Stimulated activated naive CD8-positive, alpha-beta T cell treated with anti-CD3 and anti-CD28 coated beads, Interleukin-15, amount 100 ng/mL, for 72 hours (primary cell): Measurements from ENCODE around the gene ZNF687.
A peak's percentile ranks its signal among the peaks of the same experiment; 100 is the strongest.

Experiments
- ATAC-seq: fragments of 150-1000 bp; cut with Tn5 transposase; 2 replicates; pipeline ENCODE4 v1.10.0; 2021; ENCODE audit warnings: mild to moderate bottlenecking, moderate library complexity
- DNase-seq, 2 donors: peaks; one replicate each; pipeline ENCODE4 v3.0.0; 2021 to 2022
- H3K27ac Mint-ChIP-seq, 2 donors: one replicate each; pipeline ENCODE4 v1.8.0; 2022; ENCODE audit warnings: mild to moderate bottlenecking in 2 of 2, mixed read lengths in 2 of 2, moderate library complexity in 2 of 2
- H3K27me3 Mint-ChIP-seq: one replicate; pipeline ENCODE4 v1.8.0; 2022; ENCODE audit warnings: mixed read lengths
- H3K4me1 Mint-ChIP-seq: one replicate; pipeline ENCODE4 v1.8.0; 2022; ENCODE audit warnings: mild to moderate bottlenecking, mixed read lengths
- H3K4me3 Mint-ChIP-seq, 2 donors: one replicate each; pipeline ENCODE4 v1.8.0; 2022; ENCODE audit warnings: mild to moderate bottlenecking in 2 of 2, mixed read lengths in 2 of 2, moderate library complexity in 1 of 2
- H3K9me3 Mint-ChIP-seq, 2 donors: one replicate each; pipeline ENCODE4 v1.8.0; 2022; ENCODE audit warnings: mixed read lengths in 2 of 2

ZNF687 gene, protein sequence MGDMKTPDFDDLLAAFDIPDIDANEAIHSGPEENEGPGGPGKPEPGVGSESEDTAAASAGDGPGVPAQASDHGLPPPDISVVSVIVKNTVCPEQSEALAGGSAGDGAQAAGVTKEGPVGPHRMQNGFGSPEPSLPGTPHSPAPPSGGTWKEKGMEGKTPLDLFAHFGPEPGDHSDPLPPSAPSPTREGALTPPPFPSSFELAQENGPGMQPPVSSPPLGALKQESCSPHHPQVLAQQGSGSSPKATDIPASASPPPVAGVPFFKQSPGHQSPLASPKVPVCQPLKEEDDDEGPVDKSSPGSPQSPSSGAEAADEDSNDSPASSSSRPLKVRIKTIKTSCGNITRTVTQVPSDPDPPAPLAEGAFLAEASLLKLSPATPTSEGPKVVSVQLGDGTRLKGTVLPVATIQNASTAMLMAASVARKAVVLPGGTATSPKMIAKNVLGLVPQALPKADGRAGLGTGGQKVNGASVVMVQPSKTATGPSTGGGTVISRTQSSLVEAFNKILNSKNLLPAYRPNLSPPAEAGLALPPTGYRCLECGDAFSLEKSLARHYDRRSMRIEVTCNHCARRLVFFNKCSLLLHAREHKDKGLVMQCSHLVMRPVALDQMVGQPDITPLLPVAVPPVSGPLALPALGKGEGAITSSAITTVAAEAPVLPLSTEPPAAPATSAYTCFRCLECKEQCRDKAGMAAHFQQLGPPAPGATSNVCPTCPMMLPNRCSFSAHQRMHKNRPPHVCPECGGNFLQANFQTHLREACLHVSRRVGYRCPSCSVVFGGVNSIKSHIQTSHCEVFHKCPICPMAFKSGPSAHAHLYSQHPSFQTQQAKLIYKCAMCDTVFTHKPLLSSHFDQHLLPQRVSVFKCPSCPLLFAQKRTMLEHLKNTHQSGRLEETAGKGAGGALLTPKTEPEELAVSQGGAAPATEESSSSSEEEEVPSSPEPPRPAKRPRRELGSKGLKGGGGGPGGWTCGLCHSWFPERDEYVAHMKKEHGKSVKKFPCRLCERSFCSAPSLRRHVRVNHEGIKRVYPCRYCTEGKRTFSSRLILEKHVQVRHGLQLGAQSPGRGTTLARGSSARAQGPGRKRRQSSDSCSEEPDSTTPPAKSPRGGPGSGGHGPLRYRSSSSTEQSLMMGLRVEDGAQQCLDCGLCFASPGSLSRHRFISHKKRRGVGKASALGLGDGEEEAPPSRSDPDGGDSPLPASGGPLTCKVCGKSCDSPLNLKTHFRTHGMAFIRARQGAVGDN

DNA sequence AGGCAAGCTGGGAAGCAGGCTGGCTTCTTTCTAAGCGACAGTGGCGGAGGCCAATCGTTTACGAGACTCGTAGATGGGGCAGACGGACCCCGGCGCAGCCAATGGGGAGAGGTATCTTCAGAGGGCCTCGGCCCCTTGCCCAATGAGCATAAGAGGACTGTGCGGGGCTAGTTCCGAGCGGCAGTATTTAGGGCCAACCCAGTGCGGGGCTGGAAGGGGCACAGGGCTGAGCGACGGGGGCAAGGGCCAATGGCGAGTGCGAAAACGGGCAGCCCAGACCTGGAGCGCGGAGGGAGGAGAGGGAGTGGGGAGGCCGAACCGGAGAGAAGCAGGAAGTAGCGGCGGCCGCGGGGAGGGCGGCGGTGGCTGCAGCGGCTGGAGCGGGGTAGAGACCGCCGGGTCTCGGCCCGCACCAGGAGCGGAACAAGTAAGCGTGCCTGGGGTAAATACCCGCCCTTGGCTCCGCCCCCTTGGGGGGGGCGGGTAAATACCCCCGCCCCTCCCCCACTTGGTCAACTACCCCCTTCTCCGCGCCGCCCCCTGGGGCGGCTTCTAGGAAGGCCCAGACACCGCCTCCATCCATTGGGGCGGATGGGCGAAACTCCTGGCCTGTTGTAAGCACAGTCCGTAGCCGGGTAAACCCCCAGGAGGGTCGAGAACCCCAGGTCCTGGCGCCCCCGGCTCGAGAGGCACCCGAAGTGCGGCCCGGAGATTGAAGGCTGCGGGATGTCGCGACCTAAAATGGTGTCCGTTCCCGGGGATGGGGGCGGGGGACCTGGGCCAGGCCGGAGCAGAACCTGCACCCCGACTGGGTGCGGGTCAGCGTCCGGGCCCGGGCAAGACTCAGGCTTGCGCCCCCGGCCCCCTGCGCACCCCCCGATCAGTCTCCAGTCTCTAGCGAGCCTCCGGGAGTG lies at the start of gene ZNF687:
Gene ZNF687, plus strand, starts transcription at position 331 of the 914 bp plus-strand sequence. CDS start 3,993 bp downstream, outside the sequence.
- Mint-ChIP-seq H3K27ac (peak within 1 kb of the TSS; percentile 98 to 99), H3K27me3 (no peaks in the 10 kb centered on the region), H3K4me3 (peak within 1 kb of the TSS; percentile 87 to 88), H3K9me3 (no peaks in the 10 kb centered on the region), H3K4me1 (peaks cover 51% of the 10 kb centered on the region)
- ATAC-seq (peak; percentile 95), DNase-seq (peak; percentile 99 to 100)

DNA sequence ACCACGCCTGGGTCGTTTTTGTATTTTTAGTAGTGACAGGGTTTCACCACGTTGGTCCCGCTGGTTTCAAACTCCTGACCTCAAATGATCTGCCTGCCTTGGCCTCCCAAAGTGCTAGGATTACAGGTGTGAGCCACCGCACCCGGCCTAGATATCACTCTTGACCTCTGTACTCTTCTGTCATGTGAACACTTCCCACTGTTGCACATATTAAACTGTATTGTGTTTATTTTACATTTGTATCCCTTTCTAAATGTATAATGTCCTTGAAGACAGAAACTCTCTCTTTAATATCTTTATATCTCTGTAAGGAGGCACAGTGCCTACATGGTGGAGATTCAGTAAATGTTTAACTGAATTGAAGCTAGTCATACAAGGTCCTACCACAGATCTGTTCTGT lies 46.9 kb upstream of the ZNF687 start:
- ATAC-seq (no peak), DNase-seq (no peak)
- H3K27ac Mint-ChIP-seq = no peak overlapping the region
- H3K27me3 Mint-ChIP-seq = no peaks in the 10 kb centered on the region
- H3K9me3 Mint-ChIP-seq = no peaks in the 10 kb centered on the region
- H3K4me1 Mint-ChIP-seq = no peaks in the 10 kb centered on the region
- H3K4me3 Mint-ChIP-seq = no peak overlapping the region

DNA sequence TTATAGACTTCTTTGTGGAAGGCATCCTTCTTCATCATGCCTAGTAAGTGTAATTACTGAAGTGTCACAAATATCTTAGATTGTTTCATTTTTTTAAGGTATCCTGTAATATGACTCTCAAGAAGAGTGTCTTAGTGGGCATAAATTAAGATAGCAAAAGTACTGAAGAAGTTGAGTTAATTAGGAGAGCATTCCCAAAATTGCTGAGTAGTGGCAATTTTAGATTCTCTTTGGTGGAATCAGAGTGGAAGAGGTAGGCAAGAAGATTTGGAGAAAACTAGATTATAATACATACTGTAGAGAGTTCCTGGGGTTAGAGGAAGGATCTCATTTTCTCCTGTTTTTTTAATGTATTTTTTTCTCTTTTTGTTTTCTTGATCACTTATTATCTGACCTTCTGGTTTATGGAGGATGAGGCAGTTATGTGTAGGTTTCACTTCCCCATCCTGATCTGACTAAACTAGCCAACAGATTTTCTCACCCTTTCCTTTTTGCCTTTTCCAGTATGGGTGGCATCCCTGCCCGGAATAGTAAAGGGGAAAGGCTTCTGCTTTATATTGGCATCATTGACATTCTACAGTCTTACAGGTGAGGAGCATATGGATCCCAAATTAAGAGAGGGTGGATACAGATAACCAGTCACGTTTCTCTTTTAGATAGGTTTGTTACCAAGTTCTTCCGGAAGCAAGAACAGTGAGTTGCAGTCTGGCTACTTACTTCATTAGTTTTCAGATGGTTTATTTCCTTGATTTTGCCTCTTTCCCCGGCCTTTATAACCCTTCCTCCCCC lies 44.2 kb upstream of the ZNF687 start:
- Mint-ChIP-seq H3K4me1 (no peaks in the 10 kb centered on the region), H3K4me3 (no peak overlapping the region), H3K9me3 (no peaks in the 10 kb centered on the region), H3K27me3 (no peaks in the 10 kb centered on the region), H3K27ac (peak overlapping the region in 1 of 2 donors; percentile 5)
- ATAC-seq (no peak), DNase-seq (no peak)

DNA sequence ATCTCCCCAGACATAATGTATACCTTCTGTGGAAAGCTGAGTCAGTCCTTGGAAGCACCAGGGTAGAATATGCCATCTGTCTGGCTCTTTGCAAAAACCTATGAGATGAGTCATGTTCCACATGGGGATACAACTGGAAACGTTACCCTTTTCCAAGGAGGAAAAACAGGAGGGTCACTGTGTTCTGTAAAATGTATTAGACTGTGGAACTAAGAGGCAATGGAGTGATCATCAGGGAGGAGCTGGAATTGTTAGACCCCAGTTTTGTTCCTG lies 43.7 kb upstream of the ZNF687 start:
- Mint-ChIP-seq H3K4me1 (no peaks in the 10 kb centered on the region), H3K27me3 (no peaks in the 10 kb centered on the region), H3K4me3 (no peak overlapping the region), H3K27ac (no peak overlapping the region), H3K9me3 (no peaks in the 10 kb centered on the region)
- ATAC-seq (no peak), DNase-seq (no peak)

DNA sequence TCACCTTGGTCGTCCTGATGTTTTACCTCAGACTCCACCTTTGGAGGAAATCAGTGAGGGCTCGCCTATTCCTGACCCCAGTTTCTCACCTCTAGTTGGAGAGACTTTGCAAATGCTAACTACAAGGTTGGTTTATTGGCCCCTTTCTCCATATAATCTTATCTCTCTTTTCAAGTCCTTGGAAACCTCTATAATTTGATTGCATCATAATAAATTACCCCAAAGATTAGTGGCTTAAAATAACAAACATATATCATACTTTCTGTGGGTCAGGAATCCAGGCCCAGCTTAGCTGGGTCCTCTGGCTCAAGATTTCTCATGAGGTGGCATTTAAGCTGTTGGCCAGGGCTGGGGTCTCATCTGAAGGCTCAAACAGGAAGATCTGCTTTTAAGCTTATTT lies 39.7 kb upstream of the ZNF687 start:
- H3K4me1 Mint-ChIP-seq = no peaks in the 10 kb centered on the region
- ATAC-seq = no peak
- DNase-seq = no peak
- peak overlapping the region in 1 of 2 donors; percentile 64 for H3K27ac Mint-ChIP-seq
- no peaks in the 10 kb centered on the region for H3K9me3 Mint-ChIP-seq
- no peaks in the 10 kb centered on the region for H3K27me3 Mint-ChIP-seq
- H3K4me3 Mint-ChIP-seq = no peak overlapping the region

DNA sequence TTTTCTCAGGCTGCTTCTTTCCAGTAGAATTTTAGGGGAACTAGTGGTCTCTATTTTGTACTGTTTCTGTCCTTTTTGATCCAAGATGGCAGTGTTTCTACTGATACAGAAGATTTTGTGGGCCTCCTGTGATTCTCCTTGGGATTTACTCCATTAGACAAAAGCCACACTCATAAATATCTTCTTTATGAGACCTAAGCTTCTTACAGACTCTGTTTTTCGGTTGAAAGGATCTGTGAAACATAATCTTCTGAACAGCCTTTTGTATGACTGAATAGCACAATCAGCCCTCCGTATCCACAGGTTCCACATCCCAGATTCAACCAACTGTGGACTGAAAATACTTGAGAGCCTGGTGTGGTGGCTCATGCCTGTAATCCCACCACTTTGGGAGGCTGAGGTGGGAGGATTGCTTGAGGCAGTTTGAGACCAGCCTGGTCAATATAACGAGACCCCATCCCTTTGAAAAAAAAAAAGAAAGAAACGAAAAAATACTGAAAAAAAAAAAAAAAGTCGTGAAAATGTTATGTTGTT lies 38.3 kb upstream of the ZNF687 start:
- Mint-ChIP-seq H3K9me3 (no peaks in the 10 kb centered on the region), H3K27me3 (no peaks in the 10 kb centered on the region), H3K4me1 (no peaks in the 10 kb centered on the region), H3K27ac (no peak overlapping the region), H3K4me3 (no peak overlapping the region)
- ATAC-seq = no peak
- DNase-seq = no peak

DNA sequence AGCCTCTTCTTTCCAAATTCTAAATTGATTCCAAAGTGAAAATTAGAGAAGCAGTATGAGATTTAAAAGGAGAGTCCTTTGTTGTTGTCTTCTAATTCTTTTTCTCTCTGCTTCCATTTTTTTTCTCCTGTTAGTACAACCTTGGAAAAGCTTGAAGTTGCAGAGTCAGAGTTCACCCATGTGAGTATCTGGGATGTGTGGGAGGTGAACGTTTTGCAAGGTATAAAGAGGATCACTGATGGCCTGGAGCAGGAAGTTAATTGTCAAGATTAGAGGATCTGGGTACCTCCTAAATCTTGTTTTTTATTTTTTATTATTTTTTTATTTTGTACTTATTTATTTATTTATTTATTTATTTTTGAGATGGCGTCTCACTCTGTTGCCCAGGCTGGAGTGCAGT lies 35.3 kb upstream of the ZNF687 start:
- Mint-ChIP-seq H3K4me3 (no peak overlapping the region), H3K4me1 (no peaks in the 10 kb centered on the region), H3K27me3 (no peaks in the 10 kb centered on the region), H3K27ac (peak overlapping the region in 1 of 2 donors; percentile 4), H3K9me3 (no peaks in the 10 kb centered on the region)
- ATAC-seq = no peak
- no peak for DNase-seq

DNA sequence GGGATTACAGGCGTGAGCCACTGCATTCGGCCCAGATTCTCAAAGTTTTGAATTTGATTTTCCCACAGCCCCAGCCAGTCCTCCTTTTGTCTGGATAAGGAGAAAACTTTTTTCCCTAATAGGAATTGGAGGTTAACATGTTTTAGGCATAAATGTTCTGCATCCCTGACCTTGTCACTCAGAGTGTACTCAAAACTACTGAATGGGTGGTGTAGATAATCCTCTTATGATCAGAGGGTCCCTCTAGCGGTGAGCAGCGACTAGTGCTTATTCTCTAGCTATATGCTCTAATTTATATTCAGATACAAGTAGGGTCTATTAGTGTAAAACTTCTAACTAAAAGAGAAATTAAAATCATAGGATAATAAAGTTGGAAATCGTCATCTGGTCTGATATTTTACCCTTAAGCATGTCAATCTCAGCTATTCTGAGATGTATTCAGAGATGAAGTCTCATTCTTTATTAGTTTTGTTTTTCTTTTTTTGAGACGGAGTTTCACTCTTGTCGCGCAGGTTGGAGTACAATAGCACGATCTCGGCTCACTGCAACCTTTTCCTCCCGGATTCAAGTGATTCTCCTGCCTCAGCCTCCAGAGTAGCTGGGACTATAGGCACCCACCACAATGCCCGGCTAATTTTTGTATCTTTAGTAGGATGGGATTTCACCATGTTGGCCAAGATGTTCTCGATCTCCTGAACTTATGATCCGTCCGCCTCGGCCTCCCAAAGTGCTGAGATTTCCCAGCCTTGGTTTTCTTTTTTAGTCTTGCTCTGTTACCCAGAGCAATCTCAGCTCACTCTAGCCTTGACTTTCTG lies 30.2 kb upstream of the ZNF687 start:
- Mint-ChIP-seq H3K27ac (no peak overlapping the region), H3K9me3 (no peaks in the 10 kb centered on the region), H3K4me3 (no peak overlapping the region), H3K4me1 (peaks cover 14% of the 10 kb centered on the region), H3K27me3 (no peaks in the 10 kb centered on the region)
- ATAC-seq (peak; percentile 68), DNase-seq (peak; percentile 54 to 66)

DNA sequence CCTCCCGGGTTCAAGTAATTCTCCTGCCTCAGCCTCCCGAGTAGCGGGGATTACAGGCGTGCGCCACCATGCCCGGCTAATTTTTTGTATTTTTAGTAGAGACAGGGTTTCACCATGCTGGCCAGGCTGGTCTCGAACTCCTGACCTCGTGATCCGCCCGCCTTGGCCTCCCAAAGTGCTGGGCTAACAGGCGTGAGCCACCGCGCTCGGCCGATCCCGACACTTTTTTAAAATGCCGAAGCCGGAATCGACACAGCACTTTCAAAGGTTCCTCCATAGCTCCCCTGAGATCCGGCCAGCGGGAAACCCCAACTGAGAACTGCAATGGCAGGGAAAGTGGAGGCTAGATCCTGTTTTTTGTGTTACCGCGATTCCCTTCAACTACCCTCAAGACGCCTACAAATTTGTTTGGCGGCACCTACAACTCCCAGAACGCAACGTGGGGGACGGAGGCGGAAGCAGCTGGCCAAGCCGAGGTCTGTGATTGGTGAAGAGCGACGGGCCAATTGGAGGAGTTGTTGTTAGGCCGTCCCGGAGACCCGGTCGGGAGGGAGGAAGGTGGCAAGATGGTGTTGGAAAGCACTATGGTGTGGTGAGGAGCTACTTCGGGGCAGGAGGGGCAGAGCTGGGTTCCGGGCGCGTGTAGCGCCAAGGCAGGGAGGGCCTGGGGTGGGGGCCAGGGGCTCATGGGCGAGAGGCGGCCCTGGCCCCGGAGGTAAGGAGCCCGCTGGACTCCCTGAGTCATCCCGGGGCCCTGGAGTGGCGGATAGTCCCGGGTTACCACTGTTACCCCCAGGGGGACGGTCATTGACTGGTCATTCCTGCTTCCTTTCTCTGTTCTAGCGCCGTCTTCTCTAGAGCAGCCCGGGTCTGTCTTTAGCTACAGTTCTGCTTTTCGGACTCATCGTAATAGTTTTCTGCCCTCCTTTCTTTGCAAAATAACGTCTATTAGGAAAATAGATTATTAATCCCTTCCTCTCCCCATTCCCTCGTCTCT lies 27.6 kb upstream of the ZNF687 start, which contains the start of gene PSMD4:
Gene PSMD4, plus strand, starts transcription at position 518 of the 997 bp plus-strand sequence. Its CDS starts 49 bp downstream, at position 567.
- H3K4me3 Mint-ChIP-seq = peak within 1 kb of the TSS; percentile 81 to 99
- ATAC-seq (peak; percentile 98), DNase-seq (peak; percentile 87 to 94)
- no peaks in the 10 kb centered on the region for H3K9me3 Mint-ChIP-seq
- H3K27ac Mint-ChIP-seq = peak within 1 kb of the TSS; percentile 96 to 99
- no peaks in the 10 kb centered on the region for H3K27me3 Mint-ChIP-seq
- peaks cover 30% of the 10 kb centered on the region for H3K4me1 Mint-ChIP-seq

DNA sequence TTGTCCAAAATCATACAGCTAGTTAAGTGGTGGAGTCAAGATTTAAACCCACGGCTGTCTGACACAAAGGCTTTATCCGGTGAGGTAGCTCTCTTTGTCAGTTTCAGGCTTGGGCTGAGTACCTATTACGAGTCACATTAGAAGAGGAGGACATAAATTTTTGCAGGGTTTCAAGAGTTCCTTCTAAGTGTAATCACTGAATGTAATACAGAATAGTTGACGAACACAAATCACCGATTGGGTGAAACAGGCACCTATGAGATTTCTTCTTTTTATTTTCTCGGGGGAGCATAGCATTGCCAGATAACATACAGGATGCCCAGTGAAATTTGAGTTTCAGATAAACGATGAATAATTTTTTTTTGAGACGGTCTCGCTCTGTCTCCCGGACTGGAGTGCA lies 26.7 kb upstream of the ZNF687 start:
- no peaks in the 10 kb centered on the region for H3K9me3 Mint-ChIP-seq
- ATAC-seq = no peak

DNA sequence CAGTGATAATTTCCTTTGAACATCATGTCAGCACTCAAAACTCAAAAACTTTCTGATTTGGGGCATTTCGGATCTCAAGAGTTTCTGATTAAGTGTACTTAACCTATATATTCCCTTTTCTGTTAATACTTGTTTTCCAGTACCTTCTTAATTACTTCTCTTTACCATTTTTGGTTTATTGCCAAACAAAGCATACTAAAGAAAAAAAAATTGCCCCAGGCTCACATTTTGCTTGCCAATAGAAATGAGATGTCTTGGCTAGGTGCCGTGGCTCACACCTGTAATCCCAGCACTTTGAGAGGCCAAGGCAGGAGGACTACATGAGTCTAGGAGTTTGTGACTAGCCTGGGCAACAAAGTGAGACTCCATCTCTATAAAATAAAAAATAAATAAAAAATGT lies 22.7 kb upstream of the ZNF687 start:
- no peak for DNase-seq
- no peak overlapping the region for H3K4me3 Mint-ChIP-seq
- no peaks in the 10 kb centered on the region for H3K9me3 Mint-ChIP-seq
- no peaks in the 10 kb centered on the region for H3K27me3 Mint-ChIP-seq
- no peak for ATAC-seq
- peaks cover 30% of the 10 kb centered on the region for H3K4me1 Mint-ChIP-seq
- peak overlapping the region; percentile 22 to 63 for H3K27ac Mint-ChIP-seq

More for the DNA sequence above, 26.7 kb upstream of the ZNF687 start:
- DNase-seq = no peak
- Mint-ChIP-seq H3K27ac (peak overlapping the region; percentile 96 to 99), H3K27me3 (no peaks in the 10 kb centered on the region), H3K4me3 (peak overlapping the region; percentile 81 to 99), H3K4me1 (peaks cover 30% of the 10 kb centered on the region)

DNA sequence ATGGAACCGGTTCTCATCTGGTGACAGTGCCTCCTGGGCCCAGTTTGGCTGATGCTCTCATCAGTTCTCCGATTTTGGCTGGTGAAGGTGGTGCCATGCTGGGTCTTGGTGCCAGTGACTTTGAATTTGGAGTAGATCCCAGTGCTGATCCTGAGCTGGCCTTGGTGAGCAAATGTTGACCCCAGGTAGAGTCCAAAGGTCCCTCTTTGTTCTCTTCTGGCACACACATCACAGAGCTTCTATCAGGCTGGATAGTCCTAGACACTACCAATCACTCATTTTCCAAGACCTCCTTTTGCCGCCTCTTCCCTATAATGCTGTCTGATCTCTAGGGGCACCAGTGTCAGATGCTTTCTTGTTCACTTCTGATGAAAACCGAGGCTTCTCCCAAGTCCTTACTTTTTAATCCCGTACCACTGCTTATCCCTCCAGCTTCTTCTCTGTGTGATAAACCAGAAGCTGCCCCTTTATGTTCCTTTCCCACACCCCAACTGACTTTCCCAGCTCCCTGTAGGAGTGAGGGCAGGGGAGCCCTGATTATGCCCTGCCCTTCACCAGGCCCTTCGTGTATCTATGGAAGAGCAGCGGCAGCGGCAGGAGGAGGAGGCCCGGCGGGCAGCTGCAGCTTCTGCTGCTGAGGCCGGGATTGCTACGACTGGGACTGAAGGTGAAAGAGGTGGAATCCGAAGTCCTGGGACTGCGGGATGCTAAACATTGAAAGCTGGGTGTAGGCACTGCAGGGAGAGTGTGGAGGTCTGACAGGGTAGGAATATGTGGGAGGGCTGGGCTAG lies 16.5 kb upstream of the ZNF687 start:
- no peak for DNase-seq
- ATAC-seq = no peak
- Mint-ChIP-seq H3K27ac (no peak overlapping the region), H3K4me3 (no peak overlapping the region), H3K9me3 (no peaks in the 10 kb centered on the region), H3K4me1 (no peaks in the 10 kb centered on the region), H3K27me3 (no peaks in the 10 kb centered on the region)
